ENCODE measurements around the gene PLRG1. TPM values are rescaled to one million over a fixed set of nuclear protein-coding genes. Genes with fewer than 3 reads are reported as not detected.
A peak's percentile ranks its signal among the peaks of the same experiment; 100 is the strongest.
"Not testable (repeated sequence)": the region's sequence is repeated elsewhere in the genome, so short reads cannot be mapped to it uniquely, and the experiment has no call there.

PLRG1 gene
- 100 to 1,000 TPM; 122 to 135 (median 133) TPM for total RNA-seq

- H3K36me3 Mint-ChIP-seq (ENCODE audit: insufficient read depth): peaks cover 15% of the 10 kb centered on the region
- ATAC-seq (peak; percentile 99), DNase-seq (peak; percentile 95)
- peaks cover 21% of the 10 kb centered on the region for H3K4me1 Mint-ChIP-seq (ENCODE audit: low read depth)
- no peaks in the 10 kb centered on the region for H3K9me3 Mint-ChIP-seq
- peak within 1 kb of the TSS; percentile 100 for H3K4me3 Mint-ChIP-seq
- no peaks in the 10 kb centered on the region for H3K27me3 Mint-ChIP-seq (ENCODE audit: low read depth)
These were observed at the start of gene PLRG1 for GRCh38 chr4:154549894-154550790. PLRG1 (minus strand) TSS chr4:154550400; CDS start chr4:154550308, 92 bp downstream.

DNA sequence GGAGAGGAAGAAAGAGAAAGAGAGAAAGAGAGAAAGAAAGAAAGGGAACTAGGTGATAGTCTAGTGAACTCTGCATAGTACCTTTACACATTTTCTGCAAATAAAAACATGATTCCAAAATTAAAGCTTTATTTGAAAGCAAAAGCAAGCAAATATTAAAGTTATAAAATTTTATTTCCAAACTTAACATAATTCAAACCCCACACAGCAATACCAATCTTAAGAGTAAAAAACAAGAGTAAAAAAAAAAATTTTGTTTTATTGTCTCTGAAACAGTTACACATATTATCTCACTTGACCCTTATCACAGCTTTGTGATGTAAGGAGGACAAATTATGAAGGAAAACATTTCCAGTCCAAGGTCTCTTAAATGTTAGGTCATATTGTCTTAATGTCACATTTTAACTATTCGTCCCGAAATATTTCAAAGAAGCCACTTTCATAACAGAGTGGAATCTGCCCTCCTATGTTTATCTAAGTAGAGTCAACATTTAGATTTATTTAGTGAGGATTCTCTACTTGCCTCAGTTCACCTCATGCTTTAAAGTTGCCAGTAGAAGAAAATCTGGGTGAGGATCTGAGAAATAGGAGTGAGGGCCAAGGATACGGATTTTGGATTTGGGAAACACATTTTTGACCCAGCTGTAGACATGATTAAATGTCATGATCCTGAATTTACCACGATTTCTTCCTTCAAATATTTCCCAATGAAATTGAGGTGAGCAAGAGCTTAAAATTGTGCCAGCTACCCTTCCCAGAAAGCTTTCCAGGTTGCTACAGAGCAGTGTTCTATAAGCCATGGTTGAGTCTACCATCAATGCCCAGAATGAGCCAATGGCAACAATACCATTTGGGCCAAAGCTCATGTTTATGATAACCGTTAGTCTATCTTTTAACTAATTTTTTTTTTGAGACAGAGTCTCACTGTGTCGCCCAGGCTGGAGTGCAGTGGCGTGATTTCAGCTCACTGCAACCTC is 47.9 kb upstream of the PLRG1 start:
- Mint-ChIP-seq H3K27me3 (ENCODE audit: low read depth) (peaks cover 13% of the 10 kb centered on the region), H3K36me3 (ENCODE audit: insufficient read depth) (no peaks in the 10 kb centered on the region), H3K9me3 (no peaks in the 10 kb centered on the region), H3K4me1 (ENCODE audit: low read depth) (no peaks in the 10 kb centered on the region), H3K4me3 (no peak overlapping the region)
- DNase-seq: no peak
- no peak for ATAC-seq

DNA sequence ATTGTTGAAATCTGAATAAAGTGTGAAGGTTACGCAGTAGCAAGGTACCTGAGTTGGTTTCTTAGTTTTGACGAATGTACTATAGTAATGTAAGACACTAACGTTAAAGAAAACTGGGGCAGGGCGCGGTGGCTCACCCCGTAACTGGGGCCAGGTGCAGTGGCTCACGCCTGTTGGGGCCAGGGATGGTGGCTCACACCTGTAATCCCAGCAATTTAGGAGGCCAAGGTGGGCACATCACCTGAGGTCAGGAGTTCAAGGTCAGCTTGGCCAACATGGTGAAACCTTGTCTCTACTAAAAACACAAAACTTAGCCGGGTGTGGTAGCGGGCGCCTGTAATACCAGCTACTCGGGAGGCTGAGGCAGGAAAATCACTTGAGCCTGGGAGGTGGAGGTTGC is 47.1 kb upstream of the PLRG1 start:
- H3K9me3 Mint-ChIP-seq; H3K36me3 Mint-ChIP-seq (ENCODE audit: insufficient read depth); ATAC-seq; DNase-seq; H3K4me1 Mint-ChIP-seq (ENCODE audit: low read depth); H3K4me3 Mint-ChIP-seq: not testable (repeated sequence)
- H3K27me3 Mint-ChIP-seq (ENCODE audit: low read depth): peaks cover 11% of the 10 kb centered on the region

DNA sequence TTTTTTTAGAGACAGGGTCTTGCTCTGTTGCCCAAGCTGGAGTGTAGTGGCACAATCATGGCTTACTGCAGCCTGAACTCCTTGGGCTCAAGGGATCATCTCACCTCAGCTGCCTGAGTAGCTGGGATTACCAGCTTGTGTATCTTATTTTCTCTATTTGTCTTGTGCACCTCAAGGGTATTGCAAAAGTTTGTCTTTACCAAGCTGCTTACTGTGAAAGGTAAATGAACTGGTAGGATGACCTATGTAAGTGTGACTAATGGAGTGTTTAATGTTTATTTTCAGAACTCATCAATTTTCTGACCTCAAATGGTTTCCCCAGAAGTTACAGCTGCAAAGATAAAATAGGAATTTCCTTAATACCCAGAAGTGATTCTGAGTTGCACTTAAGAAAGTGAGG is 45.6 kb upstream of the PLRG1 start:
- Mint-ChIP-seq H3K4me3 (no peak overlapping the region), H3K9me3 (no peaks in the 10 kb centered on the region), H3K27me3 (ENCODE audit: low read depth) (peaks cover 12% of the 10 kb centered on the region), H3K4me1 (ENCODE audit: low read depth) (no peaks in the 10 kb centered on the region), H3K36me3 (ENCODE audit: insufficient read depth) (no peaks in the 10 kb centered on the region)
- DNase-seq (no peak), ATAC-seq (no peak)

DNA sequence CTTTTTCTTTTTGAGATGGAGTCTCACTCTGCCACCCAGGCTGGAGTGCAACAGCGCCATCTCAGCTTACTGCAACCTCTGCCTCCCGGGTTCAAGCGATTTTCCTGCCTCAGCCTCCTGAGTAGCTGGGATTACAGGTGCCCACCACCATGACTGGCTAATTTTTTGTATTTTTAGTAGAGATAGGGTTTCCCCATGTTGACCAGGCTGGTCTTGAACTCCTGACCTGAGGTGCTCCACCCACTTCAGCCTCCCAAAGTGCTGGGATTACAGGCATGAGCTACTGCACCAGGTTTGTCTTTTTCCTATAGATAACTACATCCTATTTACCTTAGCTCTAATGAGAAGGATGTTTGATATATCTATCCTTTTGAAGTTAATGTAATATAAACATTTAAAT is 44.1 kb upstream of the PLRG1 start:
- ATAC-seq; H3K36me3 Mint-ChIP-seq (ENCODE audit: insufficient read depth); DNase-seq; H3K4me3 Mint-ChIP-seq; H3K9me3 Mint-ChIP-seq; H3K4me1 Mint-ChIP-seq (ENCODE audit: low read depth): not testable (repeated sequence)
- peaks cover 17% of the 10 kb centered on the region for H3K27me3 Mint-ChIP-seq (ENCODE audit: low read depth)

- Mint-ChIP-seq H3K4me1 (ENCODE audit: low read depth) (no peaks in the 10 kb centered on the region), H3K36me3 (ENCODE audit: insufficient read depth) (no peaks in the 10 kb centered on the region), H3K4me3 (no peak overlapping the region), H3K27me3 (ENCODE audit: low read depth) (peaks cover 18% of the 10 kb centered on the region), H3K9me3 (no peaks in the 10 kb centered on the region)
- ATAC-seq: no peak
- no peak for DNase-seq
These were observed 43.7 kb upstream of the PLRG1 start for GRCh38 chr4:154593868-154594267.

DNA sequence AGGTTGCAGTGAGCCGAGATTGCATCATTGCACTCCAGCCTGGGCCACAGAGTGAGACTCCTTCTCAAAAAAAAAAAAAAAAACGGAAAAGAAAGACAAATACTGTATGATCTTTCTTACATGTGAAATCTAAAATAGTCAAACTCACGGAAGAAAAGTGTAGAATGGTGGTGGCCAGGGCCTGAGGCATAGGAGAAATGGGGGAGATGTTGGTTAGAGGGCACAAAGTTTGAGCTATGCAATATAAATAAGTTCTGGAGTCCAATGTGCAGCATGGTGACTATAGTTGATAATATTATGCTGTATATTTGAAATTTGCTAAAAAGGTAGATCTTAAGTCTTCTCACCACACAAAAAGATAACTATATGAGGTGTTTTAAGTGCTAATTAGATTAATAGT is 41.7 kb upstream of the PLRG1 start:
- peaks cover 12% of the 10 kb centered on the region for H3K27me3 Mint-ChIP-seq (ENCODE audit: low read depth)

DNA sequence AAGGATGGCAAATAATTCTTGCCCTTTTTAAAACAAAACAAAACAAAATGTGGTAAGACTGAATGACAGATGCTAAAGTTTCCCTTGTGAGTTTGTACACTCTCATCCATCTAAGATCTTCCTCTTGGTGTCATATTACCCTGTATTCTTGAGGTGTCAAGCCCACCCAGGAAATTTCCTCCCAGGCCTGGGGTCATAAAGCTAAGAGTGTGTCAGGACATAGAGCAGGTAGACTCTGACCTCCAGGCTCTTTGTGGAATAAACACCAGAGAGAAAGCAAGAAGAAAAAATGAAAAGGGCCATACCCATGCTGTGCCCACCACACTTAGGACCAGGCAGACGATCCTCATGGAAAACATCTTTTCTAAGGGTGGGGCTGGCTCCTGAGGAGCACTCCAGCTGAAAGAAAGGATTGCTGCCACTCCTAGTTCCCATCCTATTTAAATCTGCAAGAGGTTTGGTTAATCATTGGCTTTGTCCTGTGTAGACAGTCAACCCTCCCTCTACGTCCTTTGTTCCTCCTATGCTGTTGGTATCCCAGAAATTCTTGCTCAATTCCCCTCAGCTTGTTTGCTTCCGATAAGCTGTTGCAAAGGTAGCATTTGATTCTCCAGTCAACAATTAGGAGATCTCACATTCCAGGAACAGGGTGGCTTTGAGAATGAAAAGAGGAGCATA is 40.3 kb upstream of the PLRG1 start, which contains the start of gene FGA:
TSS of gene FGA (minus strand) at position 414 of the 678 bp plus-strand sequence. CDS start at position 359, 55 bp downstream.
- Mint-ChIP-seq H3K9me3 (no peaks in the 10 kb centered on the region), H3K36me3 (ENCODE audit: insufficient read depth) (no peaks in the 10 kb centered on the region), H3K4me3 (no peak within 1 kb of the TSS), H3K27me3 (ENCODE audit: low read depth) (peaks cover 11% of the 10 kb centered on the region), H3K4me1 (ENCODE audit: low read depth) (no peaks in the 10 kb centered on the region)
- no peak for ATAC-seq
- no peak for DNase-seq

More for the DNA sequence above, 41.7 kb upstream of the PLRG1 start:
- ATAC-seq (no peak), DNase-seq (no peak)
- Mint-ChIP-seq H3K4me1 (ENCODE audit: low read depth) (no peaks in the 10 kb centered on the region), H3K36me3 (ENCODE audit: insufficient read depth) (no peaks in the 10 kb centered on the region), H3K9me3 (no peaks in the 10 kb centered on the region), H3K4me3 (no peak overlapping the region)

DNA sequence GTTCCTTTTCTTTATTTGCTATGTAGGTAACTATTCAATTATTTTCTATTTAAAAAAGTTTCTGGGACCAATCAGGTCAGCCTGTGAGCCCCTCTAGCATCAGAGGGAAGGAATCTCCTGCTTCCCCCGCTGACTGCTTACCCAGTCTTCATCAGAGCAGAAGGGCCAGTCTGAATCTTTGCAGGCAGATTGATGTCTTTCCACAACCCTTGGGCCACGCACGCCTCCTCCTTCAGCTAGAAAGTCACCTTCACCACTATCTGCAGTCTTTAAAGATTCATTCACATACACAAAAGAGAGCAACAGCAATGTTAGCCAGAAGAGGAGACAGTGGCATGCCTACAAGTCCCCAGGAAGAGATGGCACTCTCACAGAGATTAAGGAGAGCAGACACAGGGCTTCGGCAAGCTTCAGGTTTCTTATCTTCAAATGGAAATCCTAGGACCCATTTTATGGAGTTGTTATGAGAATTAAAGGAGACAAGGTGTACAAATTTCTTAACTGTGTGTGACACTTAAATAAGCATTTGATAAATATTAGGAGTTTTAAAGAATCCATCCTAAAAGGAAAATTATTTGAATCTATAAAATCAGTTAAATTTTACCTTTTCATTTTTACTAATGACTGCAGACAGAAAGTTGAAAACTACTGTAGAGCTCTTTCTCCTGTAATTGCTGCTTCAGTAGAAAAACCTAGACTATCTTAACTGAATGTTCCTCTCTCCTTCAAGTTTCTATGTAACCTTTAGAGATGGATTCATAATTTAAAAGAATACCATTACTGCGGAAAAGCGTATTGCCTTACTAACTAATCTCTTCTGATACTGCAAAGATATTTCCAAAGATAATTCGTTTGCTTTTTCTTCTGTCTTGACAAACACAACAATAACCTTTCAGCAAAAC is 39.3 kb upstream of the PLRG1 start:
- Mint-ChIP-seq H3K4me1 (ENCODE audit: low read depth) (no peaks in the 10 kb centered on the region), H3K4me3 (no peak overlapping the region), H3K9me3 (no peaks in the 10 kb centered on the region), H3K27me3 (ENCODE audit: low read depth) (peaks cover 11% of the 10 kb centered on the region), H3K36me3 (ENCODE audit: insufficient read depth) (no peaks in the 10 kb centered on the region)
- no peak for DNase-seq
- ATAC-seq: no peak

GRCh38 chr4:154588198-154588597 is 38.0 kb upstream of the PLRG1 start:
- no peak for ATAC-seq
- DNase-seq: no peak
- Mint-ChIP-seq H3K4me3 (no peak overlapping the region), H3K9me3 (no peaks in the 10 kb centered on the region), H3K36me3 (ENCODE audit: insufficient read depth) (no peaks in the 10 kb centered on the region), H3K27me3 (ENCODE audit: low read depth) (peaks cover 11% of the 10 kb centered on the region), H3K4me1 (ENCODE audit: low read depth) (no peaks in the 10 kb centered on the region)

GRCh38 chr4:154586296-154587033 is 36.3 kb upstream of the PLRG1 start:
- Mint-ChIP-seq H3K9me3 (no peaks in the 10 kb centered on the region), H3K36me3 (ENCODE audit: insufficient read depth) (no peaks in the 10 kb centered on the region), H3K4me3 (no peak overlapping the region), H3K4me1 (ENCODE audit: low read depth) (no peaks in the 10 kb centered on the region), H3K27me3 (ENCODE audit: low read depth) (peaks cover 8% of the 10 kb centered on the region)
- ATAC-seq: no peak
- DNase-seq: no peak

- H3K4me3 Mint-ChIP-seq: no peak overlapping the region
- H3K36me3 Mint-ChIP-seq (ENCODE audit: insufficient read depth): no peaks in the 10 kb centered on the region
- H3K27me3 Mint-ChIP-seq (ENCODE audit: low read depth): peaks cover 8% of the 10 kb centered on the region
- DNase-seq (no peak), ATAC-seq (no peak)
- H3K4me1 Mint-ChIP-seq (ENCODE audit: low read depth): no peaks in the 10 kb centered on the region
- no peaks in the 10 kb centered on the region for H3K9me3 Mint-ChIP-seq
These were observed 35.3 kb upstream of the PLRG1 start for GRCh38 chr4:154585369-154586018.
